ENCODE results near the gene AFF3. TPM values are rescaled to one million over a fixed set of nuclear protein-coding genes. Genes with fewer than 3 reads are reported as not detected.

Gene AFF3
- total and polyA plus RNA-seq, 3 donors from 2014 or later = 18.0 to 34.4 (median 27.1) TPM

DNA sequence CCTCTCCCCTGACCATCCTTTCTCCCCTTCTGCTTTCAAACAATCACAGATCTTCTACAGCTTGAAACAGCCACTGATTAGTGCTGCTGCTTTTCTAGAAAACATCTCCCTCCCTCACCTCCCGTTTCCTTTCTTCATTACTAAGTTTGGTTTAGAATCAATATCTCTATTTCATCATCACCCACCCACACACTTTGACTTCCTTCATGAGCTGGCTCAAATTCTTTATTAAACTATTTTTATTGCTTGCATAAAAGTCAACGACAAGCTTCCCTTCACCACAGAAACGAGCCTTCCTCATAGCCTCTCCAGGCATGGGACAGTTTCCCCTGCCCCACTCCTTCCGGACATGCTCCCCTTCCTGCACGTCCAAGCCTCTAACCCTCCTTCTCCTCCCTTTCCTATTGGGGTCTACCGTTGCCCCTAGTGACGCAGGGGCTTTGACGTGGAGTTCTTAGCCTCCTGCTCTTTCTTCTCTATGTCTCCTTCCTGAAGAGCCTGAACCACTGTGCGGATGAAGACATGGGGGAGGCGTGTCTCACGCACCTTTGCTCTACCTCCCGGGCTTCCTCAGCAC lies 172.0 kb downstream of the AFF3 start:
- no peak overlapping the region for H3K4me3 ChIP-seq
- no peaks in the 10 kb centered on the region for H3K4me1 ChIP-seq
- H3K9me3 ChIP-seq = no peaks in the 10 kb centered on the region
- H3K36me3 ChIP-seq (ENCODE audit: low read depth, missing control alignments) = no peaks in the 10 kb centered on the region
- TF ChIP-seq POLR2A (IDR thresholded peaks at IDR 0.05) = no peak
- TF ChIP-seq, protein P1, sequence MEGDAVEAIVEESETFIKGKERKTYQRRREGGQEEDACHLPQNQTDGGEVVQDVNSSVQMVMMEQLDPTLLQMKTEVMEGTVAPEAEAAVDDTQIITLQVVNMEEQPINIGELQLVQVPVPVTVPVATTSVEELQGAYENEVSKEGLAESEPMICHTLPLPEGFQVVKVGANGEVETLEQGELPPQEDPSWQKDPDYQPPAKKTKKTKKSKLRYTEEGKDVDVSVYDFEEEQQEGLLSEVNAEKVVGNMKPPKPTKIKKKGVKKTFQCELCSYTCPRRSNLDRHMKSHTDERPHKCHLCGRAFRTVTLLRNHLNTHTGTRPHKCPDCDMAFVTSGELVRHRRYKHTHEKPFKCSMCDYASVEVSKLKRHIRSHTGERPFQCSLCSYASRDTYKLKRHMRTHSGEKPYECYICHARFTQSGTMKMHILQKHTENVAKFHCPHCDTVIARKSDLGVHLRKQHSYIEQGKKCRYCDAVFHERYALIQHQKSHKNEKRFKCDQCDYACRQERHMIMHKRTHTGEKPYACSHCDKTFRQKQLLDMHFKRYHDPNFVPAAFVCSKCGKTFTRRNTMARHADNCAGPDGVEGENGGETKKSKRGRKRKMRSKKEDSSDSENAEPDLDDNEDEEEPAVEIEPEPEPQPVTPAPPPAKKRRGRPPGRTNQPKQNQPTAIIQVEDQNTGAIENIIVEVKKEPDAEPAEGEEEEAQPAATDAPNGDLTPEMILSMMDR (IDR thresholded peaks at IDR 0.05) = no peak
- 78 to 79% methylated on average over 12 of the region's 12 CpGs for WGBS, 2 donors
- no peak overlapping the region for H3K27ac ChIP-seq
- intact Hi-C loops (cut with DNase I; ENCODE audit: low total_unique reads) = no loop called here
- DNase-seq = no peak
- no peaks in the 10 kb centered on the region for H3K27me3 ChIP-seq

DNA sequence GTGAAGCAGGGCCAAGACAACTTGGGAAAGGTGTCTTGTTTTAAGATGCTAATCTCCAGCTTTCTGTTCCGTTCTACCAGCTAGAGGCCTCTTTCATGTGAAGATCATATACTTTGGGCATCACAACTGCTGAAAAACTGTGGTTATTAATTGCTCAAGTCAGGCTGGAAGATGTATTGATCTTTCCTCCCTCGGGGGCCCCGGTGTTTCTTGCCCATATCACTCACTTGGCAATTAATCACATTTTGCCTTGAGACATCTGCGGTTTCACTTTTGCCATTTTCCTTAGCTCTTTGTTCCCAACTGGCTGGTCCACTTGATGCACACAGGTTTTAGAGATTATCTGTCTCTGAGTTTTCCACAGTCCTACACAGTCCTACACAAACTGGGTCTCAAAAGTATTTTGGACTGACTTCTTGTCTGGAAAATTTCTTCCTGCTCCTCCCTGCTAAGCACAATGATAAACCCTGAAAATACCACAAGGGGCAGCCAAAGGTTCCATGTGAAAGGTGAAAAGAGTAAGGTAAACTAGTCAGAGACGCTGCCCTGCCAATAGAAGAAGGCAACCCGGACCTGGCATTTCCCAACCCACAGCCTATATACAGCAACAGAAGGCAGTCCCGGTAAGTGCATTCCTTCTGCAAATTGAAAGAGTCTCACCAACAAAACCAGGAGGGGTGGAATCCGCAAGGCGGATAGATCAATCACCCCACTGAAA lies 181.0 kb downstream of the AFF3 start:
- no peak overlapping the region for H3K4me3 ChIP-seq
- peaks cover 4% of the 10 kb centered on the region for H3K4me1 ChIP-seq
- no peak for TF ChIP-seq POLR2A (IDR thresholded peaks at IDR 0.05)
- TF ChIP-seq, protein P1 (IDR thresholded peaks at IDR 0.05) = no peak
- intact Hi-C loops (cut with DNase I; ENCODE audit: low total_unique reads) = no loop called here
- 86% methylated on average over 9 of the region's 9 CpGs for WGBS, 2 donors
- H3K36me3 ChIP-seq (ENCODE audit: low read depth, missing control alignments) = no peaks in the 10 kb centered on the region
- no peaks in the 10 kb centered on the region for H3K9me3 ChIP-seq
- no peak overlapping the region for H3K27ac ChIP-seq
- no peaks in the 10 kb centered on the region for H3K27me3 ChIP-seq
- no peak for DNase-seq

DNA sequence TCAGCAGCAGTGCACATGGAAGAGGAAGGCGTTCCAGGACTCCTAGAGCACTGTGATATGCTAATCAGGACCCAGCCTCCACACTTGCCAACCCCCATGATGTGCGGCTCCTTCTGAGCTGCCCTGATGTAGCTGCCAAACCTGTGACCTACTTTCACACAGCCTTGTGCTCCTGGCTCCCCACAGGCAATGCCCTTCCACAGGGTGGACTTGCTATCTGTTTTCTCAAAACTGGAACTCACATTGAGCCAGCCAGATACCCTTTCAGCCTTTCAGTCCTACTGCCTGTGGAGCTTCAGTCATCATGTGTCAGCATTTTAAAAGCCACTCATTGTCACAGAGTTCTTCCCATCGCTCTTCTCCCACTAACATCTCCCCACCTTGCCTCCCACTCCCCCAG lies 181.6 kb downstream of the AFF3 start:
- no peaks in the 10 kb centered on the region for H3K36me3 ChIP-seq (ENCODE audit: low read depth, missing control alignments)
- 71 to 81% methylated on average over 1 to 3 of the region's 3 CpGs for WGBS, 2 donors
- no peaks in the 10 kb centered on the region for H3K9me3 ChIP-seq
- H3K4me3 ChIP-seq = no peak overlapping the region
- DNase-seq = peak; percentile 37
- TF ChIP-seq, protein P1 (IDR thresholded peaks at IDR 0.05) = no peak
- no peak for TF ChIP-seq POLR2A (IDR thresholded peaks at IDR 0.05)
- intact Hi-C loops (cut with DNase I; ENCODE audit: low total_unique reads) = no loop called here
- H3K27ac ChIP-seq = no peak overlapping the region
- peaks cover 4% of the 10 kb centered on the region for H3K4me1 ChIP-seq
- H3K27me3 ChIP-seq = no peaks in the 10 kb centered on the region

DNA sequence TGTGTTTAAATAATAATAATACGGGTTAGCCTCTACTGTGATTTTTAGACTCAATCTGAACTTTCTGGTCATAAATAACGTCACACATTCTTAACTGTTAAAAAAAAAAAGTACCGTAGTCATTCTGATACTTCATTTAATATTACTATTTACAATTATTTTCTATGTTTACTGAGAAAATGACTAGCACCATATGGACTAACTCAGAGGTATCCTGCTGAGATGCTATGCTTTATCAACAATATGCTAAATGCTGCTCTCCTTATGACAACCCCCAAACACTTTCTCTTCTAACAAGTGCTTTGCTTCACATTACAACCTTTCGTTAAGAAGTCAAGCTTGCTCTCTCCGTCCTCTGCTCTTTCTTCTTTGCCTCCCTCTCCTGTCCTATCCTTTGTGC lies 182.1 kb downstream of the AFF3 start:
- Histone ChIP-seq H3K27me3 (no peaks in the 10 kb centered on the region), H3K9me3 (no peaks in the 10 kb centered on the region), H3K4me1 (peaks cover 4% of the 10 kb centered on the region), H3K27ac (no peak overlapping the region), H3K4me3 (no peak overlapping the region), H3K36me3 (ENCODE audit: low read depth, missing control alignments) (no peaks in the 10 kb centered on the region)
- no peak for DNase-seq
- TF ChIP-seq, protein P1 (IDR thresholded peaks at IDR 0.05) = no peak
- no peak for TF ChIP-seq POLR2A (IDR thresholded peaks at IDR 0.05)
- WGBS, 2 donors = 85% methylated on average over 5 of the region's 5 CpGs
- intact Hi-C loops (cut with DNase I; ENCODE audit: low total_unique reads) = no loop called here
